HS-27A (cell line): ENCODE results near the gene DTX3.
"Not testable (repeated sequence)": the region's sequence is repeated elsewhere in the genome, so short reads cannot be mapped to it uniquely, and the experiment has no call there.

Experiments used
- DNase-seq: peaks from one replicate; pipeline ENCODE4 v3.0.0-alpha.2; 2012; ENCODE audit warnings: low read depth, missing footprints

Gene DTX3

GRCh38 chr12:57604454-57604991 is at the start of gene DTX3:
Gene DTX3, plus strand, starts transcription at chr12:57604824. Its CDS starts 1,694 bp downstream, at chr12:57606518.
- DNase-seq = no peak

- no peak for DNase-seq
Measured at GRCh38 chr12:57554897-57555296, 49.7 kb upstream of the DTX3 start.

GRCh38 chr12:57558864-57559263 is 45.8 kb upstream of the DTX3 start:
- DNase-seq = no peak

- DNase-seq = no peak
Measured at GRCh38 chr12:57560516-57560915, 44.1 kb upstream of the DTX3 start.

GRCh38 chr12:57561117-57561516 is 43.5 kb upstream of the DTX3 start:
- DNase-seq = not testable (repeated sequence)

GRCh38 chr12:57563358-57563757 is 41.3 kb upstream of the DTX3 start:
- no peak for DNase-seq

GRCh38 chr12:57564178-57564740 is 40.4 kb upstream of the DTX3 start:
- no peak for DNase-seq

- DNase-seq = no peak
Measured at GRCh38 chr12:57568838-57569237, 35.8 kb upstream of the DTX3 start.

- no peak for DNase-seq
Measured at GRCh38 chr12:57569858-57570257, 34.8 kb upstream of the DTX3 start.

- not testable (repeated sequence) for DNase-seq
Measured at GRCh38 chr12:57570438-57570837, 34.2 kb upstream of the DTX3 start.

- no peak for DNase-seq
Measured at GRCh38 chr12:57571926-57572762, 32.5 kb upstream of the DTX3 start.

GRCh38 chr12:57574795-57575194 is 29.8 kb upstream of the DTX3 start:
- no peak for DNase-seq

GRCh38 chr12:57575771-57576612 is 28.6 kb upstream of the DTX3 start:
- no peak for DNase-seq

- no peak for DNase-seq
Measured at GRCh38 chr12:57576613-57577160, 27.9 kb upstream of the DTX3 start.

GRCh38 chr12:57577981-57578758 is 26.5 kb upstream of the DTX3 start:
- no peak for DNase-seq

GRCh38 chr12:57579011-57579410 is 25.6 kb upstream of the DTX3 start:
- no peak for DNase-seq

- no peak for DNase-seq
Measured at GRCh38 chr12:57579677-57580465, 24.8 kb upstream of the DTX3 start.

GRCh38 chr12:57580466-57580795 is 24.2 kb upstream of the DTX3 start:
- no peak for DNase-seq

GRCh38 chr12:57581802-57582201 is 22.8 kb upstream of the DTX3 start:
- DNase-seq = no peak

- no peak for DNase-seq
Measured at GRCh38 chr12:57582440-57582839, 22.2 kb upstream of the DTX3 start.
